Left lung (tissue), 10 donors: ENCODE results near the gene SFTPB. TPM values are rescaled to one million over a fixed set of nuclear protein-coding genes. Genes with fewer than 3 reads are reported as not detected.

Source experiments
- ATAC-seq: fragments of 200-7000 bp; cut with Tn5 transposase; one replicate; pipeline ENCODE4 v1.9.1; 2020; ENCODE audit warnings: moderate library complexity
- DNase-seq, 4 donors: peaks; one replicate each; pipeline ENCODE4 v3.0.0-alpha.2; 2013 to 2020
- H3K27ac ChIP-seq, 2 donors: fragments of 200-600 bp; sonication (generic) in 1 of 2; one replicate each; pipeline versions ENCODE4 v1.5.0 to v1.8.0; 2020 to 2021
- H3K27me3 ChIP-seq, 2 donors: fragments of 200-600 bp; sonication (generic) in 1 of 2; one replicate each; pipeline versions ENCODE4 v1.5.0 to v1.8.0; 2020 to 2021
- H3K36me3 ChIP-seq, 2 donors: fragments of 200-600 bp; sonication (generic) in 1 of 2; one replicate each; pipeline versions ENCODE4 v1.5.0 to v1.8.0; 2020 to 2021
- H3K4me1 ChIP-seq, 2 donors: fragments of 200-600 bp; one replicate each; pipeline ENCODE4 v1.8.0; 2021
- H3K4me3 ChIP-seq, 2 donors: fragments of 200-600 bp; sonication (generic) in 1 of 2; one replicate each; pipeline versions ENCODE4 v1.5.0 to v1.8.0; 2020 to 2021; ENCODE audit warnings: mild to moderate bottlenecking in 1 of 2
- H3K9me3 ChIP-seq, 2 donors: fragments of 200-600 bp; sonication (generic) in 1 of 2; one replicate each; pipeline versions ENCODE4 v1.5.0 to v1.8.0; 2020 to 2021
- CTCF ChIP-seq, 2 donors: fragments of 200-600 bp; sonication (generic) in 1 of 2; IDR thresholded peaks; one replicate each; pipeline versions ENCODE4 v1.5.0 to v1.8.0; 2021; ENCODE audit warnings: antibody characterized with exemption in 2 of 2
- intact Hi-C, 2 donors: fragments of 100-400 bp; cut with DNase I; formaldehyde crosslinking; loops; one replicate each; pipeline versions ENCODE4 v1.11.2 to v1.14.2; 2022
- polyA plus RNA-seq, 6 donors: library from polyadenylated mRNA; unstranded; fragments of 120-200 nt; gene quantifications; one replicate each; pipeline ENCODE4 v1.2.1, GENCODE V29; 2013; ENCODE audit not compliant: insufficient read length in 6 of 6
- total RNA-seq, 2 donors: library from RNA; stranded (reverse); fragmentation: NEBNext Ultra II Directional; extraction: Animal tissue kit (Norgen Biotek cat#: 25700); gene quantifications; one replicate each; pipeline ENCODE4 v1.2.1, GENCODE V29; 2021
- donor health status: DM: no; HTN: yes; CAD: no.
- donor health status: DM: no; HTN: no; CAD: no.

Gene SFTPB
- total and polyA plus RNA-seq, 8 donors, result 183 to 18,328 (median 525) TPM

DNA sequence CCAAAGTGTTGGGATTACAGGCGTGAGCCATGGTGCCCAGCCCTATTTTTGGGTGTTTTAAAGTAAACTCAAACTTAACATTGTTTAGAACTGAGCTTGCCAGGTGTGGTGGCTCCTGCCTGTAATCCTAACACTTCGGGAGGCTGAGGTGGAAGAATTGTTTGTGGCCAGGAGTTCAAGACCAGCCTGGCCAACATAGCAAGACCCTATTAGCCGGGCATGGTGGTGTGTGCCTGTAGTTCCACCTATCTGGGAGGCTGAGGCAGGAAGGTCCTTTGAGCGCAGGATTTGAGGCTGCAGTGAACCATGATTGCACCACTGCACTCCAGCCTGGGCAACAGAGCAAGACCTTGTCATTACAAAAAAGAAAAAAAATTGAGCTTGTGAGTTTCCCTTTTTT lies 17.5 kb downstream of the SFTPB start:
- Histone ChIP-seq H3K4me3 (no peak overlapping the region), H3K9me3 (no peaks in the 10 kb centered on the region), H3K27ac (no peak overlapping the region), H3K36me3 (peaks cover 0 to 83% of the 10 kb centered on the region in 2 donors), H3K27me3 (no peaks in the 10 kb centered on the region), H3K4me1 (peaks cover 20 to 25% of the 10 kb centered on the region in 2 donors)
- no peak for DNase-seq
- ATAC-seq, result no peak
- no peak for TF ChIP-seq CTCF (IDR thresholded peaks at IDR 0.05)
- intact Hi-C loops, result no loop called here

GRCh38 chr2:85649201-85650190 lies 18.5 kb downstream of the SFTPB start:
- ATAC-seq (no peak), DNase-seq (no peak)
- intact Hi-C loops, result no loop called here
- Histone ChIP-seq H3K27me3 (no peaks in the 10 kb centered on the region), H3K4me1 (peaks cover 20 to 25% of the 10 kb centered on the region in 2 donors), H3K36me3 (peaks cover 0 to 90% of the 10 kb centered on the region in 2 donors), H3K9me3 (no peaks in the 10 kb centered on the region), H3K4me3 (no peak overlapping the region), H3K27ac (peak overlapping the region; percentile 25 to 62)
- no peak for TF ChIP-seq CTCF (IDR thresholded peaks at IDR 0.05)

DNA sequence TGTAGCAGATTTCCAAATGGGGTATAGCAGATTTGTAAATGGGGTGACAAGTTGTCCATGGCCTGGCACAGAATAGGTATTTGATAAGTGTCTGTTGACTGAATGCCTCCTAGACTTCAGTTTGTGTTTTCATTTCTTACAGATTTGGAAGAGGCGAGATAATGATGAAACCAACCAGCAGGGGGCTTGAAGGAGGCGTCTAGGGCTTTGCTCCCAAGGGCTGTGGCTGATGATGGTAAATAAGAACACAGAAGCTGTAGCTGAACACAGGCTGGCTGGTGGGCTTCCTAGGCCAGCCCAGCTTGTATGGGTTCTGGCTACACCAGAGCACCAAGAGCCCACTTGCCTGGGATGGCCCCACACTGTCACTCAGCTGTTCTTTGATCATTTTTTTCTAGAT lies 19.4 kb downstream of the SFTPB start:
- Histone ChIP-seq H3K4me1 (peaks cover 16 to 23% of the 10 kb centered on the region in 2 donors), H3K36me3 (peaks cover 0 to 93% of the 10 kb centered on the region in 2 donors), H3K9me3 (no peaks in the 10 kb centered on the region), H3K27ac (peak overlapping the region; percentile 25 to 62), H3K4me3 (no peak overlapping the region), H3K27me3 (no peaks in the 10 kb centered on the region)
- TF ChIP-seq CTCF (IDR thresholded peaks at IDR 0.05), result peak in 1 of 2 donors; percentile 25
- peak; percentile 27 for ATAC-seq
- intact Hi-C loops, result no loop called here
- DNase-seq, result no peak

DNA sequence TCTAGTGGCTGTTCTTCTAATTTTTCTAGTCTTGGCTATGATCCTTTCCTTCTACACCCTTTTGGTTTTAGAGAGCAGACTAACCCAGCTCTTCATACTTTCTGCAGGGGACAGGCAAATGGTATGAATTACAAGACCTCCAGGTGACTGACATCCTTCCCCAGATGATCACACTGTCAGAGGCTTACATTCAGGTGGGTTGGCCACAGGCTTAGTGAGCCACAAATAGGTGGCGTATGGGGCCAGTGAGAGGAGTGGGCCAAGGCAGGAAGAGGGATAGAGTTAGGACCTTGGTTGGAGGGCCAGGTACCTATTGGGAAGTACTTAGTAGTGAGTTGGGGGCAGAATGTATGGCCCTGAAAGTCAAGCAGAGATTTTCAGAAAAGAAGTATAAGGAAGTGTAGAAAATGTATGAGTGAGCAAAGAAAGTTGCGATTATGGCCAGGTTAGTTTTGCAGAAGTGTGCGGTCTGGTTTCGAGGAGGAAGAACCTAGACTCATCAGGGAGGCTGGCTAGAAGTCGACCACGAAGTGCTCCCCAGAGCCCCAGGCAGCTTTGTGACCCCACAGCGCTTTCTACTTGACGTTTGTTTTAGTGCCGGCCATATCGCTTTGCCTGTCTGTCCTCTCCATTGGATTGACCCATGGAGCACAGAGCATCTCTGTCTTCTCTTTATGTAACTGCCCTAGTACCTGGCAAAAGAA lies 20.0 kb downstream of the SFTPB start:
- H3K4me3 ChIP-seq, result no peak overlapping the region
- no peaks in the 10 kb centered on the region for H3K27me3 ChIP-seq
- H3K9me3 ChIP-seq, result no peaks in the 10 kb centered on the region
- ATAC-seq (no peak), DNase-seq (no peak)
- H3K27ac ChIP-seq, result peak overlapping the region; percentile 25 to 62
- intact Hi-C loops, result no loop called here
- no peak for TF ChIP-seq CTCF (IDR thresholded peaks at IDR 0.05)
- peaks cover 10 to 20% of the 10 kb centered on the region in 2 donors for H3K4me1 ChIP-seq
- peaks cover 0 to 96% of the 10 kb centered on the region in 2 donors for H3K36me3 ChIP-seq

DNA sequence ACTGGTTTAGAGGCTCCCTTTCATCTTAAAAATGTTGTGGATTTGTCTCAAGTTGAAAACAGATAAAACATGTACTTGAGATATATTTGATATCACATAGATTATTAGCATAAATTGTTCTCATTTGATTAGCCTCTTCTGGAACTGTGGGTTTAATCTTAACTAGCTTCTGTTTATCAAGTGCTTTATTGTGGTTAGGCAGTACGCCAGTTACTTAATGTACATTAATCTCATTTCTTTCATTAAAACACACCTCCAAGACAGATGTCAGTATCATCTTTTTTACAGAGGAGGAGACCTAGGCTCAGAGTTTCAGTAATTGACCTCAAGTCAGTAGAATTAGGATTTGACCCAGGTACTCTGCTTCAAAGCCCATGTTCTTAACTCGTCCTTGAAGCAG lies 21.8 kb downstream of the SFTPB start:
- no peak for TF ChIP-seq CTCF (IDR thresholded peaks at IDR 0.05)
- no peak for ATAC-seq
- Histone ChIP-seq H3K36me3 (peaks cover 0 to 100% of the 10 kb centered on the region in 2 donors), H3K4me1 (peaks cover 6 to 20% of the 10 kb centered on the region in 2 donors), H3K27ac (no peak overlapping the region), H3K27me3 (no peaks in the 10 kb centered on the region), H3K9me3 (no peaks in the 10 kb centered on the region), H3K4me3 (no peak overlapping the region)
- intact Hi-C loops, result no loop called here
- DNase-seq, result no peak
